NB4 (cell line): ENCODE data around the gene MICU2.

ENCODE experiments used
- CTCF ChIP-seq: IDR thresholded peaks from one replicate; pipeline ENCODE4 v1.5.1; 2012; ENCODE audit warnings: low read depth, low read length
- POLR2A ChIP-seq: IDR thresholded peaks from 2 replicates; pipeline ENCODE4 v1.6.1; 2011; ENCODE audit warnings: mild to moderate bottlenecking; ENCODE audit not compliant: insufficient read length; ENCODE audit errors: extremely low read depth

- TF ChIP-seq CTCF (no peak), POLR2A (no peak)
These were observed 92.1 kb downstream of the MICU2 start for GRCh38 chr13:21511849-21512248.
